ENCODE results near the gene TMEM106C. TPM values are rescaled to one million over a fixed set of nuclear protein-coding genes. Genes with fewer than 3 reads are reported as not detected.
A peak's percentile ranks its signal among the peaks of the same experiment; 100 is the strongest.

TMEM106C gene
- total and polyA plus RNA-seq, 9 donors, result 31.1 to 110 (median 55.0) TPM

GRCh38 chr12:47945341-47945728 is 18.1 kb upstream of the TMEM106C start:
- DNase-seq, result no peak
- 72 to 85% (median 84%) methylated on average over 1 of the region's 1 CpG for WGBS, 3 donors

GRCh38 chr12:47946413-47947323 is 16.7 kb upstream of the TMEM106C start:
- WGBS, 3 donors, result 15 to 32% (median 25%) methylated on average over 27 of the region's 27 CpGs
- TF ChIP-seq CTCF (IDR thresholded peaks at IDR 0.05), result no peak
- no peak for TF ChIP-seq POLR2A (IDR thresholded peaks at IDR 0.05)
- TF ChIP-seq EP300 (IDR thresholded peaks at IDR 0.05), result no peak
- H3K4me1 ChIP-seq (ENCODE audit: insufficient read depth), result peaks cover 10% of the 10 kb centered on the region
- no peaks in the 10 kb centered on the region for H3K36me3 ChIP-seq
- no peak overlapping the region for H3K4me3 ChIP-seq
- intact Hi-C loops (cut with DNase I), result loop anchor here in 1 of 4 donors (10.0 kb wide), 1 partner anchor 102 kb away; no protein-coding TSS in a partner anchor
- no peaks in the 10 kb centered on the region for H3K27me3 ChIP-seq
- H3K9me3 ChIP-seq, result no peaks in the 10 kb centered on the region
- H3K27ac ChIP-seq, result no peak overlapping the region
- peak in 2 of 5 donors; percentile 31 to 34 for DNase-seq

More at GRCh38 chr12:47945341-47945728, 18.1 kb upstream of the TMEM106C start:
- peaks cover 10% of the 10 kb centered on the region for H3K4me1 ChIP-seq (ENCODE audit: insufficient read depth)
- no peaks in the 10 kb centered on the region for H3K9me3 ChIP-seq
- no peaks in the 10 kb centered on the region for H3K36me3 ChIP-seq
- H3K4me3 ChIP-seq, result no peak overlapping the region
- intact Hi-C loops (cut with DNase I), result loop anchor here in 1 of 4 donors (10.0 kb wide), 1 partner anchor 101 kb away; no protein-coding TSS in a partner anchor
- H3K27me3 ChIP-seq, result no peaks in the 10 kb centered on the region
- H3K27ac ChIP-seq, result no peak overlapping the region
- no peak for TF ChIP-seq CTCF (IDR thresholded peaks at IDR 0.05)
- TF ChIP-seq POLR2A (IDR thresholded peaks at IDR 0.05), result no peak
- TF ChIP-seq EP300 (IDR thresholded peaks at IDR 0.05), result no peak

GRCh38 chr12:47947341-47947740 is 16.1 kb upstream of the TMEM106C start:
- TF ChIP-seq POLR2A (IDR thresholded peaks at IDR 0.05), result no peak
- TF ChIP-seq EP300 (IDR thresholded peaks at IDR 0.05), result no peak
- no peak for TF ChIP-seq CTCF (IDR thresholded peaks at IDR 0.05)
- no peaks in the 10 kb centered on the region for H3K36me3 ChIP-seq
- WGBS, 3 donors, result 7 to 13% (median 13%) methylated on average over 12 of the region's 12 CpGs
- DNase-seq, result peak in 2 of 5 donors; percentile 33 to 47
- H3K27me3 ChIP-seq, result no peaks in the 10 kb centered on the region
- no peak overlapping the region for H3K4me3 ChIP-seq
- intact Hi-C loops (cut with DNase I), result loop anchor here in 1 of 4 donors (10.0 kb wide), 1 partner anchor 103 kb away; no protein-coding TSS in a partner anchor
- H3K9me3 ChIP-seq, result no peaks in the 10 kb centered on the region
- no peak overlapping the region for H3K27ac ChIP-seq
- H3K4me1 ChIP-seq (ENCODE audit: insufficient read depth), result peaks cover 10% of the 10 kb centered on the region

GRCh38 chr12:47949441-47950341 is 13.7 kb upstream of the TMEM106C start:
- intact Hi-C loops (cut with DNase I), result loop anchor here in 1 of 4 donors (10.0 kb wide), 1 partner anchor 105 kb away; no protein-coding TSS in a partner anchor
- Histone ChIP-seq H3K4me3 (no peak overlapping the region), H3K36me3 (no peaks in the 10 kb centered on the region), H3K27ac (no peak overlapping the region), H3K4me1 (ENCODE audit: insufficient read depth) (peaks cover 10% of the 10 kb centered on the region), H3K27me3 (no peaks in the 10 kb centered on the region), H3K9me3 (no peaks in the 10 kb centered on the region)
- TF ChIP-seq CTCF (IDR thresholded peaks at IDR 0.05) (peak; percentile 47 to 56 (median 51)), EP300 (IDR thresholded peaks at IDR 0.05) (no peak), POLR2A (IDR thresholded peaks at IDR 0.05) (no peak)
- WGBS, 3 donors, result 55 to 59% (median 59%) methylated on average over 32 of the region's 32 CpGs
- peak; percentile 71 to 83 (median 73) for DNase-seq

Measured in ovary (tissue), 9 donors.